G401 (cell line): ENCODE data around the gene USP36. TPM values are rescaled to one million over a fixed set of nuclear protein-coding genes. Genes with fewer than 3 reads are reported as not detected.

Experiments used
- DNase-seq: peaks from one replicate; pipeline ENCODE4 v3.0.0-alpha.2; 2015; ENCODE audit warnings: low spot score
- in situ Hi-C: cut with HindIII; loops from 2 replicates; pipeline ENCODE4 v1.10.0; 2016; ENCODE audit warnings: low sequenced_read_pairs, mixed read lengths
- total RNA-seq: library from RNA; depleted of rRNA; stranded (reverse); fragments of >200 nt; shearing (Covaris generic); gene quantifications from 2 replicates; pipeline ENCODE4 v1.2.3, GENCODE V29; 2014

The USP36 gene
- total RNA-seq, 1 experiment from 2014 or later = 10.1 TPM

GRCh38 chr17:78797691-78798585 lies 42.7 kb downstream of the USP36 start:
- in situ Hi-C loops = no loop called here
- DNase-seq = no peak

- no peak for DNase-seq
- in situ Hi-C loops = no loop called here
Measured at GRCh38 chr17:78797213-78797612, 43.4 kb downstream of the USP36 start.

GRCh38 chr17:78796517-78796900 lies 44.1 kb downstream of the USP36 start:
- in situ Hi-C loops = no loop called here
- DNase-seq = no peak

DNA sequence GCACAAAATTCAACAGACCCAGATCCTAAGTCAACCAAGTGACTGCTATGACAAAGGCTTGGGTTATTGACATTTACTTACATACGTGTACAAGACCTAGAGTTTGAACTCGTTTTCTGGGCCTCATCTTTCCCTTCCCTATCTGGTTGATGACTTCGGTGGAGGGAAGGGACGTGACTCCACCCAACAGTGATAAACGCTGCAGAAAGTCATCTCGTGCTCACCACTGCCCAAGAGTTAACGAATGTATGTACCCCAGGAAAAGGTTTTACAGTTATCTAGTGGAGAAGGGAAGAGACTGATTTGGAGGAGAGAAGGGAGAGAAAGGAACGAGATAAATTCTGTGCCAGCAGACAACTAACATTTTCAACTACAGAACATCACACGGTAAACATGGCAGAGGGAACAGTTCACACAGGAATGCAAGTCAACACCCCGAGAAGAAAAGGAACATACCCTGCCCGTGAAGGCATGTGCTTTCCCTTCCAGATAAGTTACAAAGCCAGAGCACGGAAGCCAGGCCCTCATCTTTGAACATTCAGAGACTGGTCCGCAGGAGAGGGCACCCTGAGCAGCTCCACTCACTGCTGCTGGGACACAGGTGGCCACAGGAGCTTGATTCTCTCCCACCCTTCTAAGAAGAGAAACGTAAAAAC lies 44.6 kb downstream of the USP36 start:
- DNase-seq = no peak
- in situ Hi-C loops = no loop called here

DNA sequence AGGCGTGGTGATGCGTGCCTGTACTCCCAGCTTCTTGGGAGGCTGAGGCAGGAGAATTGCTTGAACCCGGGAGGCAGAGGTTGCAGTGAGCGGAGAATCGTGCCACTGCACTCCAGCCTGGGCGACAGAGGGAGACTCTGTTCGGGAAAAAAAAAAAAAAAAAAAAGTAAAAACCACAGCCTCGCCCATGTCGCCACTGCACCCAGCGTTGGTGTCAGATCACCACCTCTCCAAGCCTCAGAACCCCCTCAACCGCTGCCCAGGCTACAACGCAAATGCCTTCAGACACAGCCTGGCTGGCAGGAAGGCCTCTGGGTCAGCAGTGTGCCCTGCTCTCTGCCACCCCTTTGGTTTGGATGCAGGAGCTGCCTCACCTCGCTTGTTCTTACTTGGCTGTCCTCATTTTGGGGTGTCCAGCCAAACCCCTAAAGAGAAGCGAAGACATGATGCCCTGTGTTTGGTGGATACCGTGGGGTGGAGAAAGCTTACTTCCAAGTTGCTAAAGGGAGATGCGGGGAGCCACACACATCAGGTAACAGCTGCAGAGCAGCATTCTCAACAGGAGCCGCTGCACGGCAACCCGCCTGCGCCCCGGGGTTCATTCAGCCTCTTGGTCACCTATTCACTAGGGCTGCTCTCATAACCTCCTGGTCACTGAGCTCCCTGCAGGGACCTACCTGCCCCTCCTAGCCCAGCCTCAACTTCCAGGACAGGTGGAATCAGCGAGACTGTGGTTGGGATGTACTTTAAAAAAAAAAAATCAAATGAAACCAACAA lies 45.6 kb downstream of the USP36 start:
- in situ Hi-C loops = no loop called here
- DNase-seq = no peak

GRCh38 chr17:78794399-78794798 lies 46.2 kb downstream of the USP36 start:
- in situ Hi-C loops = no loop called here
- no peak for DNase-seq

DNA sequence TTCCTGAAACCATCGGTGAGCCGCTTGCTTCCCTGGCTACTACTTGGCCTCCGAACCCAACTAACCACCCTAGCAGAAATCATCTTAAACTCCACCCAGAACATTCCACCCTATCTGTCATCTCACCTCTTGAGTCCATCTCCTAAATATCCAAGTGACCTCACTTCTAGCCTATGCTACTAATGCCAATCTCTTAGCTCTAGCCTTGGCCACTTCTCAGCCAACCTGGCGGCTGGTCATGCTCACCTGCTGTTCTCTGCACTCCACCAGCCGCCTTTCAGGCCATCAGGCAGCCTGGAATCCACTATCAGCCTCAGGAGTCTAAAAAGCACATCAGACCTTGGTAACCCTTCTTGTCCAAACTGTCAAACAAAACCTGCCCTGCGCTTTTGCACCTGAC lies 46.6 kb downstream of the USP36 start:
- in situ Hi-C loops = no loop called here
- DNase-seq = peak; percentile 74

DNA sequence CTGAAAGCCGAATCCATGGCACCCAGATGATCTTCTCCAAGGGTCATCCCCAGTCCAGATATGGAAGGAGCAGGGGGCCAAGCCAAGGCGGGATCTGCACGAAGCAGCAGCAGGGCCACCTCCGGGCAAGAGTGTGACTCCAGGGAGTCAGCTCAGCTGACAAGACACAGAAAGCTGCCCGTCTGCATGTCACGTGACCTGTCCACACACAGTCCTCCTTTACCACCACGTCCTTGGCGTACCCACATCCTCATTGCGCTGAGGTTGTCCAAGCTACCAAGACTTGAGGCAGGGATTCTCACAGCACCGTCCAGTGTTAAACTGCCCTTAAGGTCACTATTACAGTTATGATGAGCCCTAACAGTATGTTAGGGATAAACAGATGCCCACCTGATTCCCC lies 47.2 kb downstream of the USP36 start:
- in situ Hi-C loops = no loop called here
- no peak for DNase-seq

DNA sequence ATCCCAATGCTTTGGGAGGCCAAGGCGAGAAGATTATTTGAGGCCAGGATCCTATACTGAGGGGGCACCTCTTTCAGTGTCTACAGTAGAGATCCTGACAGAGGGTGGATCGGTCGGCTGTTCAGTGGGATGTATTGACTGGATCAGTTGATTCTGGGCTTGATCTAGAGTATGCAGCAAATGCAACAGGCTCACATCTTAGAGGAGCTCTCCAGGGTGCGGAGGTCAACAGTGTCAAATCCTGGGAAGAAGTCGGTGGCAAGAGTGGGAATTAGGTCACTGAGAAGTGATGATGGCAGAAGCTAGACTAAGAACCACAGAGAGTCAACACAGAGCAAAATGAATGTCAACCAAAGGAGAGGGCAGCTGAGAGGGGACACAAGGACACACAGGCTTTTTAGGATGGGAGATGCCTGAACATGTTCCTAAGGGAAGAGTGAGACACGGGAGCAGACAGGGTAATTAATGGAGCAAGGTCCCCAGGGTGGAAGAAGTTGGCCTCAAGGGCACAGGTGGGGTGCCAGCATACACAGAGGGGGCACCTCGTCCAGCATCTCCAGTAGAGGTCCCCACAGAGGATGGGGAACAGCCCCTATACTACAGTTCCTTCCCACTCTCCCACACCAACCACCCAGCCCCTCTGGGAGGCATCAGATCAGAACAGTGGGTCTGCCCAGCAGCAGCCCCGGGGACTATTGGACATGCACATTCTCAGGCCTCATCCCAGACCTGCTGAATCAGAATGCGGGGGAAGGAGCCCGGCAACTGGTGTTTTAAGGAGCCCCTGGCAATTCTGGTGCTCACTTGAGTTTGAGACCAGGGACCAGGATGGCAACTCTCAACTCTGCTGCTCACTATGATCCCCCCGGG lies 48.5 kb downstream of the USP36 start:
- in situ Hi-C loops = no loop called here
- DNase-seq = no peak

- in situ Hi-C loops = no loop called here
- no peak for DNase-seq
Measured at GRCh38 chr17:78790552-78790951, 50.1 kb downstream of the USP36 start.

- no peak for DNase-seq
- in situ Hi-C loops = no loop called here
Measured at GRCh38 chr17:78789663-78790181, 50.9 kb downstream of the USP36 start.

GRCh38 chr17:78789149-78789662 lies 51.4 kb downstream of the USP36 start:
- in situ Hi-C loops = no loop called here
- no peak for DNase-seq

DNA sequence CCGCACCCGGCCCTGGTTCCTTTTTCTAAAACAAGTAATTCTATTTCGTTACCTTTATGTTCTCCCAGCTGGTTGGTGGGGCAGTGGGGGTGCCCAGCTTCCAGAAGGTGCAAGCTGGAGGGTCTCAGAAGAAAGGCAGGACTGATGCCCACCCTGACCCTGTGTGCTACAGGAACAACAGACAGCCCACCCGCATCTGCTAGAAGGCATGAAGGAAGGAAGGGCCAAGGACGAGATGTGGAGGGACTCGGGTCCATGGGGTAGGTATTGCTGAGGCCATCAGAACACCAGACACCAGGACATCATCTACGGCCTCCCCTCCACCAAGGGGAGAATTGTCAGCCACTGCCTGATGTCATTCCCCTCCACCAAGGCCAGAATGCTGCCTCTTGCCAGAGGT lies 52.2 kb downstream of the USP36 start:
- in situ Hi-C loops = no loop called here
- DNase-seq = no peak

DNA sequence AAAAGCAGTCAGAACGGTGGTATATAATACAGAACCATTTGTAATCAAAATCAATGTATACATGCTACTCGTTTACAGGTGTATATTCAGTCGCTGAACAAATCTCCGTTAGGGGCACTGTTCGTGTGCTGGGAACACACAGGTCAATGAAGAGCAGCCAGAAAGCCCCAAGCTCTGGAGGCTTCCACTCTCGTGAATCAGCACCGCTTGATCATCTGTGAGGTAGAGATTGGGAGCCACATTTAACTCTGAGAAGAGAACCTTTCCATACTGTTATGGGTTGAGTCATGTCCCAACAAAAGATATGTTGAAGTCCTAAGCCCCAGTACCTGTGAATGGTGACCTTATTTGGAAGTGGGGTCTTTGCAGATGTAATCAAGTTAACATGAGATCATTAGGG lies 53.2 kb downstream of the USP36 start:
- in situ Hi-C loops = no loop called here
- DNase-seq = no peak

DNA sequence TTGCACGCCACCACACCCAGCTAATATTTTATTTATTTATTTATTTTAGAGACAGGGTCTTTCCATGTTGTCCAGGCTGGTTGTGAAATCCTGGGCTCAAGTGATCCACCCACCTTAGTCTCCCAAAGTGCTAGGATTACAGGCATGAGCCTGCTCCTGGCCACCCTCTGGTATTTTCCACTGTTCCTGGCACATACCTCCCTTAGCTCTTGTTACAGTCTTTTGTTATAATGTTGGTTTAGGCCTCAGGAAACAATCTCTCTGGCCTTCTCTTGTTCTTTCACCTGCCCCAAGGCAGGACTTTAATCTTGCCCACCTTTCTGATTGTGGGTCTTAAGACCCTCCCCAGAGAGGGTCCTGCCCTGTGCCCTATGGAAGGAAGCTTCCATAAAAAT lies 55.0 kb downstream of the USP36 start:
- in situ Hi-C loops = no loop called here

DNA sequence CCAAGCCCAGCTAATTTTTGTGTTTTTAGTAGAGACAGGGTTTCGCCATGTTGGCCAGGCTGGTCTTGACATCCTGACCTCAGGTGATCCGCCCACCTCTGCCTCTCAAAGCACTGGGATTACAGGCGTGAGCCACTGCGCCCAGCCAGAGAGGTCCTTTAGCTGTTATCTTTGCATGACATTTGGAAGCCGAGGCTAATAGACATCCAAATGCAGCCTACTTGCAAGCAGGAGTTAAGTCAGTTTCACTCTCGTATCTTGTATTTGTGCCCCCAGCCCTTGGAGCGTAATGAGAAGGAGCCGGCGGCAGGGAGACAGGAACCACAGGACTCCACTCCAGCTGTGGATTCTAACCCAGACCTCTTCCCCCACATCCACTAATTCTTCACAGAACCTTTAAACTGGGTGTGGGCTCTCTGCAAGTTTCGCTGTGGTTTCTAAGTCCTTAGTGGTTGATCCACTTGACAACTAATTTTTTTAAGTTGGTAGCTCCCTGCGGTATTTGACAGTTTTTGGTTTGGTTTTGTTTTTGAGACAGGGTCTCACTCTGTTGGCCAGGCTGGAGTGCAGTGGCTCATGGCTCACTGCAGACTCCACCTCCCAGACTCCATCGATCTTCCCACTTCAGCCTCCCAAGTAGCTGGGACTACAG lies 55.5 kb downstream of the USP36 start:
- DNase-seq = no peak
- in situ Hi-C loops = no loop called here

More for the DNA sequence above, 55.0 kb downstream of the USP36 start:
- DNase-seq = no peak

DNA sequence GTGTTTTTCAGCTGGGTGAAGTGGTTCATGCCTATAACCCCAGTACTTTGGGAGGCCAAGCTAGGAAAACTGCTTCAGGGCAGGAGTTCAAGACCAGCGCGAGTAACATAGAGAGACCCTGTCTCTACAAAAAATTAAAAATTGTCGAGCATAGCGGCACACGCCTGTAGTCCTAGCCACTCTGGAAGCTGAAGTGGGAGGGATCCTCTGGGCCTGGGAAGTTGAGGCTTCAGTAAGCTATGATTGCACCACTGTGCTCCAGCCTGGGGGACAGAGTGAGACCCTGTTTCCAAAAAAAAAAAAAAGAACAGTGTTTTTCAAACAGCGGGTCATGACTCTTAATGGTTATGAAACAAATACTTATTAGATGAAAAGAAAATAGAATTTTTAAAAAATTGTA lies 56.3 kb downstream of the USP36 start:
- in situ Hi-C loops = no loop called here
- no peak for DNase-seq

- in situ Hi-C loops = no loop called here
- DNase-seq = no peak
Measured at GRCh38 chr17:78783711-78784324, 56.8 kb downstream of the USP36 start.
